Measurements from ENCODE around the gene METTL1. TPM values are rescaled to one million over a fixed set of nuclear protein-coding genes. Genes with fewer than 3 reads are reported as not detected.

Gene METTL1
- total RNA-seq, 4 donors from 2014 or later: 6.5 to 17.7 (median 10.1) TPM

DNA sequence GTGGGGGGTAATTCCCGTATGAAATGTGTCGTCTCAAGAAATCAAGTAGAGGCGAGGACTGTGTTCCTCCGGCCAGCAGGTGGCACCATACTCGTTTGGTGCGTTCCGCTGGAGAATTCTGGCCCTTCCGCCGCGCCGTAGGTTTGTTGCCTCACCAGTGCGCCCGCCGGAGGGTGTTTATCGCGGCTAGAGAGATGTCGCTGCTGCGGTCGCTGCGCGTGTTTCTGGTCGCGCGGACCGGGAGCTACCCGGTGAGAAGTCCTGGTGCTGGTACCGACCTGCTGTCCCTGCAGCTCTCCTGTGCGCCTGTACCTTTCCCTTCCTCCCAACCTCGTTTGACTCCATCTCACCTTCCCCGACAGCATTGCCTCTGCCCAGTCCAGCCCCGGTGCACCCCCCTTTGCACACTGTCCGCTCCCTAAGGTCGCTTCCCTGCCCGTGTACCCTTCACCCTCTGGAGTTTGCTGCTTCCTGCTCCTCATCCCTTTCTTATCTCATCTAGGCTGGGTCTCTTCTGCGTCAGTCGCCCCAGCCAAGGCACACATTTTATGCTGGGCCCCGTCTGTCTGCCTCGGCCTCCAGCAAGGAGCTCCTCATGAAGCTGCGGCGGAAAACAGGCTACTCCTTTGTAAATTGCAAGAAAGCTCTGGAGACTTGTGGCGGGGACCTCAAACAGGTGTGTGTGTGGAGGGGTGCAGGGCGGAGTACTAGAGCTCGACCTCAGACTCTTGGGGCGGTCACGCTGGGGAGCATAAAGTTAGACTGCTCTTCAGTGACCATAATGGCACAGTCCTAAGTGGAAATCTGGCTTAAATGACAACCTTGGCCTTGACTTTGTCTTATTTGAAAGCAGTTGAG is 10.9 kb upstream of the METTL1 start, which contains the start of gene TSFM:
Gene TSFM, plus strand, starts transcription at position 180 of the 858 bp plus-strand sequence. Its CDS starts 15 bp downstream, at position 195.
- WGBS, 2 donors: 1 to 2% methylated on average over 45 of the region's 45 CpGs
- peak within 1 kb of the TSS; percentile 11 to 81 (median 78) for H3K27ac ChIP-seq
- H3K36me3 ChIP-seq: peaks cover 0 to 57% (median 3%) of the 10 kb centered on the region in 3 donors

DNA sequence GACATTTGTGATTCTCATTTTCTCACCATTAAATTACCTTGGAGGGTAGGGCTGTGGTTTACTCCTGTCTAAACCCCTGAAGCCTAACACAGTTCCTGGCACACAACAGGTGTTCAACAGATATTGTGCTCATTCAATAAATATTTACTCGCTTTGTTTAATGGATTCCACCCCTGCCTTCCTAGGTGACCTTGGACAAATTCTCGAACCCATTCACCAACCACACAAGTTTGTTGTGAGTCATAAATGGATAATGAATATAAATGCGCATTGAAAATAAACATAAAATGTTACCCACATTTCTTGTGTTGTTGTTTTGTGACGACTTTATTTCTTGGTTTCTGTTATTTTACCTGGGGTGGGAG is 10.3 kb upstream of the METTL1 start:
- H3K36me3 ChIP-seq: peaks cover 0 to 55% (median 3%) of the 10 kb centered on the region in 3 donors

More for the DNA sequence above, 10.9 kb upstream of the METTL1 start, which contains the start of gene TSFM:
- TF ChIP-seq POLR2A (IDR thresholded peaks at IDR 0.05) (peak; percentile 11 to 55), EP300 (IDR thresholded peaks at IDR 0.05) (peak; percentile 80 to 98)
- TF ChIP-seq, protein P1, sequence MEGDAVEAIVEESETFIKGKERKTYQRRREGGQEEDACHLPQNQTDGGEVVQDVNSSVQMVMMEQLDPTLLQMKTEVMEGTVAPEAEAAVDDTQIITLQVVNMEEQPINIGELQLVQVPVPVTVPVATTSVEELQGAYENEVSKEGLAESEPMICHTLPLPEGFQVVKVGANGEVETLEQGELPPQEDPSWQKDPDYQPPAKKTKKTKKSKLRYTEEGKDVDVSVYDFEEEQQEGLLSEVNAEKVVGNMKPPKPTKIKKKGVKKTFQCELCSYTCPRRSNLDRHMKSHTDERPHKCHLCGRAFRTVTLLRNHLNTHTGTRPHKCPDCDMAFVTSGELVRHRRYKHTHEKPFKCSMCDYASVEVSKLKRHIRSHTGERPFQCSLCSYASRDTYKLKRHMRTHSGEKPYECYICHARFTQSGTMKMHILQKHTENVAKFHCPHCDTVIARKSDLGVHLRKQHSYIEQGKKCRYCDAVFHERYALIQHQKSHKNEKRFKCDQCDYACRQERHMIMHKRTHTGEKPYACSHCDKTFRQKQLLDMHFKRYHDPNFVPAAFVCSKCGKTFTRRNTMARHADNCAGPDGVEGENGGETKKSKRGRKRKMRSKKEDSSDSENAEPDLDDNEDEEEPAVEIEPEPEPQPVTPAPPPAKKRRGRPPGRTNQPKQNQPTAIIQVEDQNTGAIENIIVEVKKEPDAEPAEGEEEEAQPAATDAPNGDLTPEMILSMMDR (IDR thresholded peaks at IDR 0.05): peak; percentile 85 to 98 (median 94)
- DNase-seq (ENCODE audit: low spot score in 2 of 2): peak; percentile 95 to 99
- Histone ChIP-seq H3K27me3 (no peaks in the 10 kb centered on the region), H3K4me3 (peak within 1 kb of the TSS; percentile 73 to 96 (median 82)), H3K4me1 (peaks cover 0 to 26% (median 6%) of the 10 kb centered on the region in 4 donors), H3K9me3 (no peaks in the 10 kb centered on the region)

DNA sequence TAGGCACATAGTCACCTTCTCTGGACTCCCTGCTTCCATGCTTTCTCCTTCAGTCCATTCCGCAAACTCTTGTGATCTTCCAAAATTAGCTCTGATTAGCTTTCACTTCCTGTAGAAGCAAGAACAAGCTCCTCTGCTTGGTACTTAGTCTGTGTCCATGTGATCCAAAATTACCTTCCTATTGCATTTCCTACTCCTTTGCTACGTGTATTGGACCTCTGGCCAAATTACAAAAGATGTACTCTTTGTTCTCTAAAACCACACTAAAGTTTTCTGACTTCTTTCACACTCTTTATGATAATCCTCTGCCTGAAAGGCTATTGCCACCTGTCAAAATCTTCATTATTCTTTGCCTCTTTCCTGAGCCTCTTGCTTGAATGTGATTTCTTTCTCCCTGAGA is 9.9 kb upstream of the METTL1 start:
- TF ChIP-seq POLR2A (IDR thresholded peaks at IDR 0.05) (no peak), EP300 (IDR thresholded peaks at IDR 0.05) (no peak)
- TF ChIP-seq, protein P1 (IDR thresholded peaks at IDR 0.05): no peak
- 55 to 70% methylated on average over 2 of the region's 2 CpGs for WGBS, 2 donors
- H3K4me3 ChIP-seq: no peak overlapping the region
- peaks cover 0 to 26% (median 6%) of the 10 kb centered on the region in 4 donors for H3K4me1 ChIP-seq
- DNase-seq (ENCODE audit: low spot score in 2 of 2): no peak
- peaks cover 0 to 55% (median 3%) of the 10 kb centered on the region in 3 donors for H3K36me3 ChIP-seq
- H3K27me3 ChIP-seq: no peaks in the 10 kb centered on the region
- no peaks in the 10 kb centered on the region for H3K9me3 ChIP-seq
- peak overlapping the region in 1 of 4 donors; percentile 4 for H3K27ac ChIP-seq

More for the DNA sequence above, 10.3 kb upstream of the METTL1 start:
- Histone ChIP-seq H3K4me3 (peak overlapping the region; percentile 73 to 96 (median 82)), H3K9me3 (no peaks in the 10 kb centered on the region), H3K27ac (peak overlapping the region in 1 of 4 donors; percentile 81), H3K4me1 (peaks cover 0 to 26% (median 6%) of the 10 kb centered on the region in 4 donors), H3K27me3 (no peaks in the 10 kb centered on the region)
- 24% methylated on average over 4 of the region's 4 CpGs for WGBS, 2 donors
- no peak for DNase-seq (ENCODE audit: low spot score in 2 of 2)
- TF ChIP-seq POLR2A (IDR thresholded peaks at IDR 0.05) (no peak), EP300 (IDR thresholded peaks at IDR 0.05) (no peak)
- TF ChIP-seq, protein P1 (IDR thresholded peaks at IDR 0.05): no peak

DNA sequence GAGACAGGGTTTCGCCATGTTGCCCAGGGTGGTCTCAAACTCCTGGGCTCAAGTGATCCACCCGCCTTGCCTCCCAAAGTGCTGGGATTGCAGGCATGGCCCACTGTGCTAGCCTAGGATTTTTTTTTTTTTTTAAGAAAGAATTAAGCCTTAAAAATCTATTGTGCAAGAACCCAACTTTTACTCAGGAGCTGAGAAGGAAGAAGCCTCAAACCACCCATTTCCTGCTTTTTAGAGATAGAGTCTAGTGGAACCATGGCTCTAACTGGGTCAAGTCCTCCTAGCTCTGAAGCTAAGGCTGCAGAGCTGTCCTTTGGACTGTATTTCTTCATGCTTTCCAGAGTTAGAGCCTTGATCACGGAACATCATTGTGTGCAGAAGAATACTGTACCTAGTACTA is 9.3 kb upstream of the METTL1 start:
- no peak overlapping the region for H3K4me3 ChIP-seq
- H3K36me3 ChIP-seq: peaks cover 0 to 54% (median 3%) of the 10 kb centered on the region in 3 donors
- no peaks in the 10 kb centered on the region for H3K27me3 ChIP-seq
- TF ChIP-seq EP300 (IDR thresholded peaks at IDR 0.05) (no peak), POLR2A (IDR thresholded peaks at IDR 0.05) (no peak)
- TF ChIP-seq, protein P1 (IDR thresholded peaks at IDR 0.05): no peak
- H3K27ac ChIP-seq: peak overlapping the region in 1 of 4 donors; percentile 4
- H3K9me3 ChIP-seq: no peaks in the 10 kb centered on the region
- 94% methylated on average over 3 of the region's 3 CpGs for WGBS, 2 donors
- peaks cover 0 to 26% (median 6%) of the 10 kb centered on the region in 4 donors for H3K4me1 ChIP-seq
- no peak for DNase-seq (ENCODE audit: low spot score in 2 of 2)

All from tibial nerve (tissue), 4 donors.